Hindlimb muscle (tissue), 1 donor: ENCODE results near the gene ZFP36L1. TPM values are rescaled to one million over a fixed set of nuclear protein-coding genes. Genes with fewer than 3 reads are reported as not detected.

Experiments
- DNase-seq: peaks from one replicate; pipeline ENCODE4 v3.0.0-alpha.2; 2013
- polyA plus RNA-seq: library from polyadenylated mRNA; unstranded; fragments of 120-200 nt; gene quantifications from one replicate; pipeline ENCODE4 v1.2.1, GENCODE V29; 2013; ENCODE audit not compliant: insufficient read length

The ZFP36L1 gene
- polyA plus RNA-seq, 1 donor, result 213 TPM

DNA sequence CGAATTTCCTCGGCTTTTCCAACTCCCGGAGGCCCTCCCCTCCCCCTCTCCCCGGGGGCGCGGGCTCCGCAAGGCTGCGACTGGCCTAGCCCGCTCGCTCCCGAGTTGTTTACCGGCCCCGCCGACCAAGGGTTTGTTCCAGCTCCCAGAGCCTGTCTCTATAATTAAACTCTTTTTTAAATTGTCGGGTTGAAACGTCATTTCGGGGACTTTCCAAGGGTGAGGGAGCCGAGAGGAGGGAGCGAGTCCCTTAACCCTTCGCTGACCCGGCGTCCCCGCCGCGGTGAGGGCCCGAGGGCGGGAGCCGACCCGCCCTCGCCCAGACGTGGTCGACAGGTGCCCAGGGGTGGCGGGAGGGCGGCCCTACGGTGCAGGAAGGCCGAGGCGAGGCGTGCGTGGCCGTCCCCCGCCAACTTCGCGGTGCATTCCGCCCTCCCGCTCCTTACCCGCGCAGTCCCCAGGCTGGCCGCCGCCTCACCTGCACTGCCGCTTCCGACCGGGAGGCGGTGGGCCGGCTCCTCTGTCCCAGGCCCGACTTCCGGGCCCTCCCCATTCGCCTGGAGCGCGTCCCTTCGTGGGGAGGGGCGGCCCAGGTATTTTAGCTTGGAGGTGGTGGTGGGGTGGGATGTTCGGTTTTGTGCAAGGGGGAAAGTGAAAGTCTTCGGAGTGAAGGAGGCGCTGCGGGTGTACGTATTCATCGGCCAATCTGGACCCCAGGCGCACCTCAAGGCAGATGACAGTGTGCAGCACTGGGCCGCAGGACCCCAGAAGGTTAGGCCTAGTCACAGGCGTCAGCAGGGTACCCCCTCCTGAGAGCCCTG is 2.9 kb upstream of the ZFP36L1 start:
- DNase-seq, result peak; percentile 90

DNA sequence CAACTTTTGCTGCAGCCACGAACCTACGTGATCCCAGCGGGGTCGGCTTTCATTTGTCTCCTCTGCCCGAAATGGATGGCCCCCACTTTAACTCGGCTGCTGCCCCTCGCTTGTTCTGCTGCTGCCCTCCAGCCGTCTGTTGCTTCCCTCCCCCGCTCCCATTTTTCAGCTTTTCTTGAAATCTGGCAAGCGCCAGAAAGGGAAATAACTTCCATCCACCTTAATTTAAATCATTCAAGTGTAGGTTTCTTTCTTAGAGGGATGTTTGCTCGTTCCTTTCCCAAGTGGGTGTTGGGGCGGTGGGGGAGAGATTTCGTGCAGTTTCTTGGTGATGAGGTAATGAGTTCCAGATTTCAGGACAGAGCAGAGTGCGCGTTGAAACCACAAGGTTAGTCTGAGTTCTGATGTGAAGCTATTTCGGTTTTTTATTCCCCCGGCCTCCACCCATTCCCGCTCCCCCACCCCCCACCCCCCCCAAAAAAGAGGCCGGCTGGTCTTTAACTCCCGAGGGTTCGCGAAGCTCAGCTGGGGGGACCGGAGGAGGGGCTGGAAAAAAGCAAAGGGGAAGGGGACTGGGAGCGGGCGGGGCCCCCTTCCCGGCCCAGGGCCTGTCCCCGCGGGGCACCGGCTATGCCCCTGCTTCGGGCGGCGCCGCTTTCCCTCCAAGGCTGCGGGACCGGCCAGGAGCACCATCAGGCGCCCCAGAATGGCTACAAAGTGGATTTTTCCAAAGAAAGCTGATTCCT is 2.2 kb upstream of the ZFP36L1 start:
- DNase-seq, result peak; percentile 78

DNA sequence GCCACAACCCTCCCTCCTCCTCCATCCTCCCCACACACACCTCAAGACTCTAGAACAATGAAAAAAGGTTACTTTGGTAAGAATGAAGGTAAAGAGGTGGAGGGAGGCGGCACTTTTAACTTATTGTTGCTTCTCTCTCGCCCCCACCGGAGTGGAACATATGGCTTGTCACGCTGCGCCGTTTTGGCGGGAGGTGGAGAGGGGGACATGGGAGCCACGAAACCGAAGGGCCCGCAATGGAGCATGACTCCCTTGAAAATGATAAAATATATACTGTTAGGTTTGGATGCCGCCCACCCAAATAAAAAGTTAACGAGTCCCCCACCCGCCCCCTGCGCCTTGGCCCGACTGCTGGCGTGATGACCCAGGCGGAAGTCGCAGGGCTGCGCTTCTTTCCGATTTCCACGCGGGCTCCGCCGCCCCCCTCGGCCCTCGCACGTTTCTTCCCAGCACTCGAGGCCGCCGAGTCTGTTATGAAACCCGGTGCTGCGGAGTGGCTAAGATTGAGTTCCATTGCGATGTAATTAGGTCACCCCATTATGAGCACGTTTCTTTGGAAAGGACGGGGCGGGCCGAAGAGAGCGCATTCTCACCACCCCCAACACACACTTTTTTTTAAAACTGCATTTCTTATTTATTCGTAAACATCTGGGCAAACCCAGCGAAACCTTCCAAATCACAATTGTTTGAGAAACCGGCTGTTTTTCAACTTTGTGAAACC is 1.4 kb upstream of the ZFP36L1 start:
- peak; percentile 87 for DNase-seq

DNA sequence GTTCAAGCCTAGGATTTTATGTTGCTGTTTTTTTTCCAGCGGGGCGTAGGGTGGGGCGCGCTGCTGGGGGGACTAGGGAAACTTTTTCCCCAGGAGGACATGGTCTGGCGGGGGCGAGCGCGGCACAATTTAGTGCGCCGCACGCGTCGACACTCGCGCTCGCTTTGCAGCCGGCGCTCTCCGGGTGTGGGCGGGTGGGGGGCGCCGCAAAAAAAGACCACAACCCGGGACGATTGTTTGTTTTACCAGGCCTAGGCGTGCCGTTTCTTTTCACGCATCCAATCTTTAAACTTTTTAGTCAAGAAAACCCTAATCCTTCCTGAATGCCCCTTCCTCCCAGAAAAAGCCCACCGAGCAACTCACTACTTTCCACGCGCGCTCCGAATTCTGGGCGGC is 865 bp upstream of the ZFP36L1 start:
- DNase-seq, result peak; percentile 66

DNA sequence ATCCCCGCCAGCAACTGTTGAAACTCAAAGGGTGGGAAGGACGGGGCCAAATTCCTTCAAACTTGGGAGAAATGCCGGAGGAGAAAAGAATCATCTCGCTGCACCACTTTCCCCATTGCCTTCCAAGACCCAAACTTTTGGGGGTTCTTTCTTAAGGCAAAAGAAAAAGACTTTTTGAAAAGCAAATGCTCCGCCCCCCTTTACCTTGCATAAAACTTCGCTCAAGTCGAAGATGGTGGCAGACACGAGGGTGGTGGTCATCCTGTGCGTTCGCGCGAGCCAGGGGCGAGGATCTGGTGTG is 239 bp downstream of the ZFP36L1 start:
- DNase-seq, result no peak

DNA sequence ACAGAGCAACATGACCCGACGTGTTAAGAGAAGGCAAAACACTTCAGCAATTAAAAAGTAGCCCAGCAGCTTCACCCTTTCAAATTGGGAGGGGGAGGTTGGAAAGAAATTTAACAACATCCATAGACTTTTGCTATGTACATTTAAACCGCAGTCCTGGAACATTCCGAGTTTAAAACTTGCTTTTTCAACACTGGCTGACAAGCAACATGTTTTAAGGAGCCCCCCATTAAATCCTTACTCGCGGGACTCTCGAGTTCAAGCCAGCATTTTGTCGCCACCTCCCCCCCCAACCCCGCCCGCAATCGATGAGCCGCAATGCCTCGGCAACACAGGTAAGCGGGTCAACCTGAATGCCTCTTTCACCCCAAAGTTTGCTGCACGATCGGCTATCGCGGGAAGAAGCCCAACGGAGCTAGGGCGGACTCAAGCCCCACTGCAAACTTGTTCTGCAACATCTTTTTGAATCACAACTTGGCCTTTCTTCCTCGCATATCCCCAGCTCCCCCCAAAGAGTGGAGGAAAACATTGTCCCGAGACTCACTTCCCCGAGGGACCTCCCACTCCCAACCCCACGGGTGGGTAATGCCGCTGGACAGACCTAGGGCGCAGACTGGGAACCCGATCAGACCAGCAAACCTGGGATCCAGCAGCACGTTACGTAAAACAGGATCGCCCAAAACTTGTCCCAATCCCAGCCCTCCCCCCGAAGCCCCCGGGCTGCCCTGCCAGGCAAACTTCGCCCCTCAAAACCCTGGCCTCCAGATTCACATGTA is 777 bp downstream of the ZFP36L1 start:
- no peak for DNase-seq

DNA sequence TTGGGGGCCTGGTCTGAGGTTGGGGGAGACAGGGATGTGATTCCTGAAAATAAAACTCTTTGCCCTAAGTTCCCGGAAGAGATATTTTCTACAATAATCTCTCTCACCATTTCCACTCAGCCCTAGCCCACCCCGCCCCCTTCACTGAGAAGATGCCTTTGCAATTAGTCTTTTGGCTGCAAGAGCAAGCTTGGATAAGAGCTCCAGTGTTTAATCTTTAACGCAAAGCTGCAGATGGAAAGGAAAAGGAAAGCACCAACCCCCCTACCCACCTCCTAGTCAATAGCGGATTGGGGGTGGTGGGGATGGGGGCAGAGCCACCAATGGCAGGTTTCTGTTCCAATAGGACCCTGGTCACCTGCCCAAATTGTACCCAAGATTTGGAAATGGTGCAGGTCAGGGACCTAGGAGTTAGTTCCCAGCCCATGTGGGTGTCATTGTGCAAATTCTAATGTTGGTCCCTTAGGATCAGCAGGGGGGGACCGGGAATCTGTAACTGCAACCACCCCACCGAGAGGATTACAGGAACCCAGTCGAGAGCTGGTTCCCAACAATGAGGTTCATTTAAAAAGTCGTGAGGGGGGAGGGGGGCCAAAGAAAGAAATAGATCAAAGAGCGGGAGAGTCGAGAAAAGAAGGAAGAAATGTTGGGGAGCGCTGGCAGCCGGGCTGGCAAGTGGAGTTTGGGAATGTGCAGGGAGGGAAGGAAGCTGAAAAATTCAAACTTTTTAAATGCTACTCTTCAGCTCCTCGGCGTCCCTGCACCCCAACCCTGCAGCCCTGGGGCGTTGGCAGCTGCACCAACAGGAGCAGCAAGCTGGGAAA is 1.6 kb downstream of the ZFP36L1 start:
- DNase-seq, result peak; percentile 49

DNA sequence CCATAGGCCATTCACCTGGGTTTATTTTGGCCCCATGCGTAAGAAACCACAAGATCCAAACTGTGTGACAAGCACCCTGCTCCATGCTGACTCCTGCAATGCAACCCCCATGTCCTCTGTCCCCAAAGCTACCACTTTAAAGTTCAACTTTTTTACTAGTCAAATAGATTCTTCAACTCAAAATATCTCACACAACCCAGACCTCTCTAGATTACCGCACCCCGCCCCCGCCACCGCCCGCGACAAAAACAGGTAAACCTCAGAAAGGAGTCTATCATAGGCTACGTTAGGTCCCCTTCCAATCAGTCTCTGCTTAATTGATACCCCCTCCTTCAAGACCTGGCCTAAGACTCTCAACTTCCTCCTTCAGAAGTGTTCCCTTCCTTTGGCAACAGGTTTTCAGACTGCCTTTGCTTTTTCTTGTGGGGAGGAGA is 2.2 kb downstream of the ZFP36L1 start:
- no peak for DNase-seq

DNA sequence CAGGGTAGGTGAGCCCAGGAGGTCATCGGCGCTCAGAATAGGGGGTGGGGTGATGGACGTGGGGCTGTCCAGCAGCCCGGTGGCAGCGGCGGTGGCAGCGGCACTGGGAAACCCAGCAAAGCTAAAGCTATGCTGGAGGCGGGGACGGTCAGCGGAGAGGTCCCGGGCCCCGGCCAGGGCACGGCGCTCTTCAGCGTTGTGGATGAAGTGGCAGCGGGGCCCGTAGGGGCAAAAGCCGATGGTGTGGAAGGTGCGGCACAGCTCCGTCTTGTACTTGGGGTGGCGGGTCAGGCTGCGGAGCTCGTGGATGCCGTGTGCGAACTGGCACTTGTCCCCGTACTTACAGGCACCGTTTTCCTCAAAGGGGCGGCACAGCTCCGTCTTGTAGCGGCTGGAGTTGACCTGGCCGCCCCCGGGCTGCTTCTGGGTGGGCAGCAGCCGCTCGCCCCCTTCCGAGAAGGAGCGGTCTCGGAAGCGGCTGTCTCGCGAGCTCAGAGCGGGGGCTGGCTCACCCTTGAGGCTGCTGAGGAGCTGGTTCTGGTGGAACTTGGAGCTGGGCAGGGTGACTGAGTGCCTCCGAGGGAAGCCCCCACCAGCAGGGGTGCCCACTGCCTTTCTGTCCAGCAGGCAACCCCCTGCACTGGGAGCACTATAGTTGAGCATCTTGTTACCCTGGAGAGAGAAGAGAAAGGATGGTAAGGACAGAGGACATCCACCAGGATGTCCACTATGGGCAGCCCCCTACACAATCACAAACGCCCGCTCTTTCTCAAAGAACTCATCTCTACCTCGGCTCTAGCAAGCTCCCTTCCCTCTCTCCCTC is 2.8 kb downstream of the ZFP36L1 start:
- peak; percentile 43 for DNase-seq

DNA sequence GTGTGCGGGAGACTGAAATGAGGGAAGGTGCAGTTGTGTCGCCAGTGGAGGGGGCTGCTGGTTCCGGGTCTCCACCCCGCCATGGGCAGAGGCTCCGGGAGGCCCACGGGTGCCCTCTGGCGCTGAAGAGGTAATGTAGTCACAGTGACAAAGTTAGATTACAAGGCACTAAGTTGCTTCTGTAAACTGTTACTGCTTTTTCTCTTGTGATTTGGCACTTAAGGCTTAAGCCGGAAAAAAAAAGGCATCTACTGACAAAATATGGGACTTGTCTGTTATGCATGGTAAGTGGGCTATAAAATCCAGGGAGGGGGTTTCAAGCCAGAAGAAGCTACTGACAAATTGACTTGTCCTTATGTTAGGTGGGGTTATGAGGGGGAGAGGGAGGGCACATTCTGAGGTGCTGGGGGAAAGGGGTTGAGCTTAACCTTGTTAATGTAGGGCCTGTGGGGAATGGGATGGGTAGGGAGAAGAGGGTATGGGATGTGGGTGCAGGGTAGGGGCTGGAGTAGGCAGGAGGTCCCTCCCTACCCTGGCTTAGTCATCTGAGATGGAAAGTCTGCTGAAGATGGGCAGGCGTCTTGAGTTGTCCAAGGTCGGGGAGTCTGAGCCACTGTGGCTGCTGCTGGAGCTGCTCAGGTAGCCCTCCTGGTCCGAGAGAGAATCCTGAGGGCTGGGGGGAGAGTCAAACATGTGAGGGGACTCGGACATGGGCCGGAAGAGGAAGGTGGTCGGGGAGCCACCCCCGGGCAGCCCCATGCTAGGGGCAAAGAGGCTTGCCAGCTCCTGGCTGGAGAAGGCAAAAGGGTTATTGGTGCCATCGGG is 3.7 kb downstream of the ZFP36L1 start:
- peak; percentile 84 for DNase-seq

DNA sequence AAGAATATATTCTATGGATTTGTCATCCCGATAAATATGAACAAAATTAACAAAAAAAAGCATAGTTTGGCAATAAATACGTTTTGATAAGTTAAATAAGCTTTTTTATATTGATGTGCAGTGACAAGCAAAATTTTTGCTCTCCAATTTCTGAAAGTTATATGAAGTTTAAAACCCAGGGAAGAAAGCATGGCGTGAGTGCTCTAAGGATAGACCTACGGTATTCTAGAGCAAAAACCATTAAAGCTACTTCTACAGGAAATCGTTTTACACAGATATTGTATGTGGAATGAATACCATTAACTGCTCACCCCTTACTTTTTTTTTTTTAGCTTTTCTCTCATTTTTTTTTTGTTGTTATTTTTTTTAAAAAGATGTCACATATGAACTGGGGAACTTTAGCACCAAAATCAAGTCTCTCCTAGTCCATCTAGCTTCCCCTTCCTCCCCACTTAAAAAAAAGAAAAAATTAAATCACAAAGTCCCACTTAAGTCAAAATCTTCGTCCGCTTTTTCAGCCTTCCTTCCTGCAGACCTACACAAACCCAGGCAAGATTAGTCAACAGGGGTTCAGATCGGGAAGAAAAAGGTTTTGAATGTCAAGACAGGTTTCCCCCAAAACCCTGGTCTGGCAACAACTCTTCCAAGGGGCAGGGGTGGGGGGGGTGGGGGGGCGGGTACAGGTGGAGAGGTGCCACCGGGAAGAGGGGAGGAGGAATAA is 4.4 kb downstream of the ZFP36L1 start:
- no peak for DNase-seq

DNA sequence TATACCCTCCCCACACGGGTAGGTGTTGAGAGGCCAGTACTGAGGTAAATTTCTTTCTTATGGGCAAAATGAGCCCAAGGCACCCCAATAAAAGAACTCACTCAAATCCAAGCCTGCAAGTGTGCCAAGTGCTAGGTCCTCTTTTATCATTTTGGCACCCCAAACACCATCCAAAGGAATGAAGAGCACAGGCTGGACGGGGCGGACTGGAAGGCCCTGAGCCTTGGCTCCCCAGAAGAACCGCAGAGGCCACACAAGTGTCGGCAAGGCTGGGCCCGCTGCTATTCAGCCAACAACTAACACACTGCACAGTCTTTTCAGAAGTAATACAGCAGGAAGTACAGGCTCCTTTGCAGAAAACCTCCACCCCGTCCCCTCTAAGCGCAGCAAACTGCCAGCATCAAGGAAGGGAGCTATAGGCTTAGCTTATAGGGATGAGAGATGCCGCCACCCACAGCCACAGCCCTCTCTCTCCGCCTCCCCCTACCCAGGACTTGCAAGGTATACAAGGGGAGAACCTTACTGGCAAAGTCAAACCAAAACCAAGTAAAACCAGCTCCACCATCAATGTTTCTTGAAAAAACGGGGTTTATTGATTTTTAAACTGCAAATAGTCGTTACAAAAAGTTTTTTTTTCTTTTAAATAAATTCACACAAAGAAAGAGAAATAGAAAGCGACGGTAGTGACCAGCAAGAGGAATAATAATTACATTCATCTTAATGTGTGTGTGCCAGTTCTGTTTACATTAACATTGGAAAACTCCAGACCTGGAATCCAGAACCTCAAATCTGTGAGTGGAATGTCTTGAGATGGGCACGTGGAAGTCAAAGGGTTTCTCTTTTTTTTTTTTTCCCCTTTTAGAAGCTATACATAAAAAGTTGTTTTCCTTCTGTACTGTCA is 5.5 kb downstream of the ZFP36L1 start:
- no peak for DNase-seq

DNA sequence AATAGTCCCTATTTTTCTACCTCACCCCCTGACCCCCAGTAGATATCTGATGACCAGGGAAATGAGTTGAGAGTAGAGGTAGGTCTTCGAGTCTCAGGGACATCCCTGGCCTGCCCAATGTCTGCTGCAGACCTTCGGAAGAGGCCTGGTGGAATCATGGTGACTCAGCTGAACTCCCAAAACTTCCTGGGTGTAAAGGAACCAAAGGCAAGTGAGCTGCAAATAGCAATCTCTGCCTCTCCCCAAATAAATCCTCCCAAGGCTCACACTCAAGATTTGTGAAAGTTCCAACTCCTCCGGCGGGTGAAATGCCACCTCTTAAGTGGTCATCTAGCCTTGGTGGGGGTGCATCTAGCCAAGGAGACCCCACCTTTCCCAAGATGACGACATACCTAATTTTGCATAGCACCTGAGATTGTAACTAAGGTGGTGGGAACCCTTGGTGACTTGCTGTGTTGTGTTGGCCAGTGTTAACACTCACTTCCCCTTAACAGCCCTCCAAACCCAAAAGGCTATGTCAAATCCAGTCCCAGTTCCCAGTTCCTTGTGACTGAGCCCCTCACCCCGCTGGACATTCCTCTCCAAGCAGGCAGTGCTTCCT is 6.3 kb downstream of the ZFP36L1 start:
- DNase-seq, result peak; percentile 46

DNA sequence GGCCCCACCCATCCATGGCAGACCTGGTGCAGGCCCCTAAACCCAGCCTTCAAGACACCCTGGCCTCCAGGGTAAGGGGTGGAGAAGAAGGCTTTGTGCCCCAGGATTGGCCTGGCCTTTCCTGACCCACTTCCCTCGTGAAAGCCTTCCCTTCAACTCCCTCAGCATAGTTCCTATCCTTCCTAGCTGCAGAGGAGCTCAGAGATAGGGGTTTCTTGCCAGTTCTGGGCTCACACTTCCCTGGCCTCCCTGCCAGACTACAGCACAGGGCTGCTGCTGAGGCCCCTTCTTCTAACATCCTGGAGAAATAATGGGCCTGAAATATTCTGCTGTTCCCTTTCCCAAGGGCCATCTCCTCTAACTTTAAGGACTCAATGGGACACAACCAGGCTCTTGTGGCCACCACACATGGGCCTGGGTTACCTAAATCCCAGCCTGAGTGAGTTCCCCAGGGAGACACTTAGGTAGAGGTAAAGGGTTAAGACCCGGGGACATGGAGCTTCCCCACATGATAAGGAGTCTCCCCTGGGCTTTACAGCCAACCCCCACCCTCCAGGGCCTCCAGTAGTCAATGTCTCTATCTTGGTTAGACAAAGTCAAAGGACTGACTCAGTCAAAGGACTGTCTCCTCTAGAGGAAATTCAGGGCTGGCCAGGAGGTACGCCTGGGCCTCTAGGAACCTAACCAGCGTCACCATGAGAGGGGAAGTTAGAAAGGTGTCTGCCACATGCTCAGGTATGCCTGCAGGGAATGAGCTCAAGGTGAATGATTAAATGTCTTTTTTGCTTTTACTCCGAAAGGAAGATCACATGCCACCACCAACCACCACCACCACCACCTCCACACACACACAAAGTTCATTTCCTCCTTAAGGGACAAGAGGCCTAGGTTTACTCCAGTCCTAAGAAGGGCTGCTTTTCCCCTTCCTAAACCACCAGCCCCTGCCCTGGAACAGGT is 7.1 kb downstream of the ZFP36L1 start:
- DNase-seq, result peak; percentile 48

DNA sequence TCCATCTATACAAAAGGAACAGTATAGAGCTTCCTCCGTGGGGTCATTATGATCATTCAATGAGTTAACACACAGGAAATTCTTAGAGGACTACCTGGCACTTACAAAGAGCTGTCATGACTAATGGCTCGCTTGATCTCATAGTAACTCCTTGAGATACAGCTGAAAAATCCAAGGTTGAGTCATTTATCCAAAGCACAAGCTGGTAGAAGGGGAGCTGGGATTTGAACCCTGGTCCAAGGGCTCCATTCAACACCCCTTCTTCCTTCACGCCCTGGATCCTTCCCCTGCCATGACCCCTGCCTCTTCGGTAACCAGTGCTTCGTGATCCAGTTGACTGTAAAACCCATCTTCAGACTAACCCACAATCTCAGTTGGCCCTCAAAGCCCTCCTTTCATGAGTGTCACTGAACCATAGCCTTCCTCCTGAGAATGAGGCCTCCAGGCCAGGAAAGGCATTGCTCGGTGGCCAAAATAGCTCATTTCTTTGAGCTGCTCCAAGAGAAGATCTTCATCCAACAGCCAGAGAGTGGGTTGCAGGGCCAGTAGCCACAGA is 7.8 kb downstream of the ZFP36L1 start:
- DNase-seq, result no peak
